NCI-H1694 (cell line): ENCODE measurements around the gene HOPX.
A peak's percentile ranks its signal among the peaks of the same experiment; 100 is the strongest.
"Not testable (repeated sequence)": the region's sequence is repeated elsewhere in the genome, so short reads cannot be mapped to it uniquely, and the experiment has no call there.

Experiments used
- DNase-seq: peaks from one replicate; lab custom pipeline; 2025; lab: John Stamatoyannopoulos, UW

Gene HOPX

GRCh38 chr4:56688094-56688647 is 7.1 kb upstream of the HOPX start:
- no peak for DNase-seq

GRCh38 chr4:56686537-56687231 is 5.6 kb upstream of the HOPX start:
- DNase-seq, result no peak

- DNase-seq, result peak; percentile 34
Observed at GRCh38 chr4:56684320-56685050, 3.4 kb upstream of the HOPX start.

- no peak for DNase-seq
Observed at GRCh38 chr4:56683455-56683854, 2.4 kb upstream of the HOPX start.

GRCh38 chr4:56681853-56682525 is 893 bp upstream of the HOPX start:
- no peak for DNase-seq

GRCh38 chr4:56680266-56680665 is 830 bp downstream of the HOPX start:
- DNase-seq, result no peak

- DNase-seq, result no peak
Observed at GRCh38 chr4:56677711-56678110, 3.4 kb downstream of the HOPX start.

- DNase-seq, result no peak
Observed at GRCh38 chr4:56674984-56675383, 6.1 kb downstream of the HOPX start.

- DNase-seq, result no peak
Observed at GRCh38 chr4:56671860-56672259, 9.2 kb downstream of the HOPX start.

- no peak for DNase-seq
Observed at GRCh38 chr4:56671373-56671772, 9.7 kb downstream of the HOPX start.

- DNase-seq, result no peak
Observed at GRCh38 chr4:56668267-56668666, 12.8 kb downstream of the HOPX start.

- DNase-seq, result not testable (repeated sequence)
Observed at GRCh38 chr4:56667396-56667795, 13.7 kb downstream of the HOPX start.

GRCh38 chr4:56666279-56666678 is 14.8 kb downstream of the HOPX start:
- DNase-seq, result no peak

GRCh38 chr4:56665781-56666180 is 15.3 kb downstream of the HOPX start:
- DNase-seq, result no peak

GRCh38 chr4:56662782-56663468 is 18.2 kb downstream of the HOPX start:
- no peak for DNase-seq

- no peak for DNase-seq
Observed at GRCh38 chr4:56659946-56660345, 21.1 kb downstream of the HOPX start.

GRCh38 chr4:56658528-56658927 is 22.6 kb downstream of the HOPX start:
- no peak for DNase-seq

GRCh38 chr4:56657818-56658217 is 23.3 kb downstream of the HOPX start:
- DNase-seq, result no peak

GRCh38 chr4:56657128-56657527 is 24.0 kb downstream of the HOPX start:
- DNase-seq, result no peak

- no peak for DNase-seq
Observed at GRCh38 chr4:56656346-56656643, 24.8 kb downstream of the HOPX start.

GRCh38 chr4:56655627-56656345 is 25.3 kb downstream of the HOPX start:
- DNase-seq, result no peak

GRCh38 chr4:56655209-56655626 is 25.9 kb downstream of the HOPX start:
- no peak for DNase-seq
